ENCODE data around the gene HMCN2.

The HMCN2 gene

GRCh38 chr9:130288393-130288792 lies 22.8 kb downstream of the HMCN2 start:
- TF ChIP-seq, protein P1, sequence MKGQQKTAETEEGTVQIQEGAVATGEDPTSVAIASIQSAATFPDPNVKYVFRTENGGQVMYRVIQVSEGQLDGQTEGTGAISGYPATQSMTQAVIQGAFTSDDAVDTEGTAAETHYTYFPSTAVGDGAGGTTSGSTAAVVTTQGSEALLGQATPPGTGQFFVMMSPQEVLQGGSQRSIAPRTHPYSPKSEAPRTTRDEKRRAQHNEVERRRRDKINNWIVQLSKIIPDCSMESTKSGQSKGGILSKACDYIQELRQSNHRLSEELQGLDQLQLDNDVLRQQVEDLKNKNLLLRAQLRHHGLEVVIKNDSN (IDR thresholded peaks at IDR 0.05), result no peak
- TF ChIP-seq EGR1 (IDR thresholded peaks at IDR 0.05) (no peak), NFIC (IDR thresholded peaks at IDR 0.05) (no peak), MAX (IDR thresholded peaks at IDR 0.05) (no peak), TEAD4 (IDR thresholded peaks at IDR 0.05) (no peak), YY1 (IDR thresholded peaks at IDR 0.05; ENCODE audit: low read depth) (no peak), CEBPB (IDR thresholded peaks at IDR 0.05) (no peak)

DNA sequence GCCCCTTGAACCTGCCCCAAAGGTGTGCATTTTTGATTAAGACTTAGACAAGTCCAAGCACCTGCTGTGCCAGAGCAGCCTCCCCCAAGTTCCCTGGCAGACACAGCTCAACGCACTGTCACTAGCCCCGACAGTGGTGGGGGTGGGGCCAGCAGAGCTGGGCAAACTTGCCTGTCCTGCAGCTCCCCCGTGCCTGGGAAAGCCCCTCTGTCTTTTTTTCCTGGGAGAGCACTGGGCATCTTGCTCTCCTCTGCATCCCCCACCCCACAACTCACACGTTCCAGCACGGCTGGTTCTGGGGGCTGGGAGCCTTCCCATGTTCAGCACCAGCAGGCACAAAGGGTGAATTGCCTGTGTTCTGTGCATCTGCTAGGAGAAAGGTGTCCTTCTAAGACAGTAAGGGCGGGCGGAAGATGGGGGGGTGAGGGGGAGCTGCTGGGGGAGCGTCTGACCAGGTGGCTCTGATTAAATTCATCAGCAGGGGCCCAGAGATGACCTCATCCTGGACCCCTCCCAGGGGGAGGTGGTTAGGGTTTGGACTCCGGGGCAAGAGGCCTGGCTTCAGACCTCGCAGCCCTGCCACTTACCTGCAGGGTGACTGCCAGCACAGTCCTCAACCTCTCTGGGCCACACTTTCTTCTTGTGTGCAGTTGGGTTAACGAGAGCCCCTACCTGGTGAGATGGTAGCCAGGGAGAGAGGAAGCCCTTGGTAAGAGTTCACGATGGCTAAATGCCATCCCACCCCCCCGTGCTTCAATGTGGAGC lies 23.5 kb downstream of the HMCN2 start:
- TF ChIP-seq, protein P1 (IDR thresholded peaks at IDR 0.05), result no peak
- TF ChIP-seq, protein P2, sequence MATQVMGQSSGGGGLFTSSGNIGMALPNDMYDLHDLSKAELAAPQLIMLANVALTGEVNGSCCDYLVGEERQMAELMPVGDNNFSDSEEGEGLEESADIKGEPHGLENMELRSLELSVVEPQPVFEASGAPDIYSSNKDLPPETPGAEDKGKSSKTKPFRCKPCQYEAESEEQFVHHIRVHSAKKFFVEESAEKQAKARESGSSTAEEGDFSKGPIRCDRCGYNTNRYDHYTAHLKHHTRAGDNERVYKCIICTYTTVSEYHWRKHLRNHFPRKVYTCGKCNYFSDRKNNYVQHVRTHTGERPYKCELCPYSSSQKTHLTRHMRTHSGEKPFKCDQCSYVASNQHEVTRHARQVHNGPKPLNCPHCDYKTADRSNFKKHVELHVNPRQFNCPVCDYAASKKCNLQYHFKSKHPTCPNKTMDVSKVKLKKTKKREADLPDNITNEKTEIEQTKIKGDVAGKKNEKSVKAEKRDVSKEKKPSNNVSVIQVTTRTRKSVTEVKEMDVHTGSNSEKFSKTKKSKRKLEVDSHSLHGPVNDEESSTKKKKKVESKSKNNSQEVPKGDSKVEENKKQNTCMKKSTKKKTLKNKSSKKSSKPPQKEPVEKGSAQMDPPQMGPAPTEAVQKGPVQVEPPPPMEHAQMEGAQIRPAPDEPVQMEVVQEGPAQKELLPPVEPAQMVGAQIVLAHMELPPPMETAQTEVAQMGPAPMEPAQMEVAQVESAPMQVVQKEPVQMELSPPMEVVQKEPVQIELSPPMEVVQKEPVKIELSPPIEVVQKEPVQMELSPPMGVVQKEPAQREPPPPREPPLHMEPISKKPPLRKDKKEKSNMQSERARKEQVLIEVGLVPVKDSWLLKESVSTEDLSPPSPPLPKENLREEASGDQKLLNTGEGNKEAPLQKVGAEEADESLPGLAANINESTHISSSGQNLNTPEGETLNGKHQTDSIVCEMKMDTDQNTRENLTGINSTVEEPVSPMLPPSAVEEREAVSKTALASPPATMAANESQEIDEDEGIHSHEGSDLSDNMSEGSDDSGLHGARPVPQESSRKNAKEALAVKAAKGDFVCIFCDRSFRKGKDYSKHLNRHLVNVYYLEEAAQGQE (IDR thresholded peaks at IDR 0.05; ENCODE audit: low read depth), result no peak
- no peak for TF ChIP-seq MAX (IDR thresholded peaks at IDR 0.05)

DNA sequence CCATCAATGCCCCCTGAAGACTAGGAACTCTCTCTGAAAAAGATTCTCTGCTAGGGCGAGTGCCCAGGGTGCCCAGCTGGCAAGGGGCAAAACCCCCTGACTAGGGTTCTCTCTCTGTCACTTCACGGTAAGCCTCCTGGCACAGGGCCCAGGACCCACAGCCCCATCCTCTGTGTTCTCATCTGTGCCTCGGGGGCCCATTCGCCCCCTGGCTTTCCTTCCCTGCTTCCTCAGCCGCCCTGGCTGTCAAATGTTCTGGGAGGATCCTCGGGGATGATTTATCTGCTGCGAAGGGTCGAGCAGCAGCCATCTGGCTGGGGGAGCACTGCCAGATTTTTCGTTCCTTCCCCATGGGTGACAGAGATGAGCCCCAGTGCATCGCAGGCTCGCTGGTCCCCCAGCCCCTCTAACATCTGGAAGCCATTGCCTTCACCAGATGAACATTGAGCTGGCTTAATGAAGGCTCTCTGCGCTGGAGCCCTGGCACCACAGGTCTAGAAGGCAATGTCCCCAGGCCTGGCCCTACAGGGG lies 24.2 kb downstream of the HMCN2 start:
- no peak for TF ChIP-seq EGR1 (IDR thresholded peaks at IDR 0.05)
- no peak for TF ChIP-seq TAF1 (IDR thresholded peaks at IDR 0.05; ENCODE audit: low read depth)
- TF ChIP-seq MAX (IDR thresholded peaks at IDR 0.05), result no peak
- TF ChIP-seq TEAD4 (IDR thresholded peaks at IDR 0.05), result no peak
- TF ChIP-seq TCF12 (IDR thresholded peaks at IDR 0.05; ENCODE audit: low read depth), result no peak
- no peak for TF ChIP-seq EP300 (IDR thresholded peaks at IDR 0.05; ENCODE audit: borderline replicate concordance)
- TF ChIP-seq, protein P2 (IDR thresholded peaks at IDR 0.05; ENCODE audit: low read depth), result no peak
- no peak for TF ChIP-seq CREB1 (IDR thresholded peaks at IDR 0.05; ENCODE audit: low read depth)
- no peak for TF ChIP-seq YY1 (IDR thresholded peaks at IDR 0.05; ENCODE audit: low read depth)

- TF ChIP-seq MAX (IDR thresholded peaks at IDR 0.05) (no peak), TEAD4 (IDR thresholded peaks at IDR 0.05) (no peak)
Observed at GRCh38 chr9:130290291-130291181, 25.0 kb downstream of the HMCN2 start.

GRCh38 chr9:130291474-130291873 lies 25.9 kb downstream of the HMCN2 start:
- TF ChIP-seq TEAD4 (IDR thresholded peaks at IDR 0.05), result no peak
- TF ChIP-seq EGR1 (IDR thresholded peaks at IDR 0.05), result no peak
- TF ChIP-seq MAX (IDR thresholded peaks at IDR 0.05), result no peak
- TF ChIP-seq, protein P1 (IDR thresholded peaks at IDR 0.05), result no peak

DNA sequence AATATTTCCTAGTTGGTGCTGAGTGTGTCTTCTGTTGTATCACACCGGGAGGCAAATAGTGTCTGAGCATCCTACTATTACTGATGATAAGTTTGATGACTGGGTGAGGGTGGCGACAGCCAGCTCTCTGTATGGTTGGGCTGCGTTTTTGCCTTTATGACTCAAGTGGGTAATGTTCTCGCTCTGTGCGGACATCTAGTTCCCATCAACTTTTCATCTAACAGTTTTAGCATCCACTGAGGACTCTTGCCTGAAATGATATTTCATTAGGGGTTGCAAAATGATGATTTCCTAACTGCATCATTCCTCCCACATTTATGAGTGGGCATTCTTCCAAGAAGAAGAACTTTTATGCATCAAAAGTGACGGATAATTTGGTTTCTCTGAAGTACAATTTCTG lies 26.5 kb downstream of the HMCN2 start:
- TF ChIP-seq TCF12 (IDR thresholded peaks at IDR 0.05; ENCODE audit: low read depth), result no peak
- TF ChIP-seq FOXM1 (IDR thresholded peaks at IDR 0.05; ENCODE audit: borderline replicate concordance, low read depth), result no peak
- no peak for TF ChIP-seq TAF1 (IDR thresholded peaks at IDR 0.05; ENCODE audit: low read depth)
- no peak for TF ChIP-seq EGR1 (IDR thresholded peaks at IDR 0.05)
- no peak for TF ChIP-seq ZBTB7A (IDR thresholded peaks at IDR 0.05; ENCODE audit: low read depth)
- TF ChIP-seq, protein P2 (IDR thresholded peaks at IDR 0.05; ENCODE audit: low read depth), result no peak
- TF ChIP-seq TEAD4 (IDR thresholded peaks at IDR 0.05), result no peak
- TF ChIP-seq EP300 (IDR thresholded peaks at IDR 0.05; ENCODE audit: borderline replicate concordance), result no peak
- no peak for TF ChIP-seq NFIC (IDR thresholded peaks at IDR 0.05)
- TF ChIP-seq CREB1 (IDR thresholded peaks at IDR 0.05; ENCODE audit: low read depth), result no peak
- no peak for TF ChIP-seq CEBPB (IDR thresholded peaks at IDR 0.05)
- no peak for TF ChIP-seq RAD21 (IDR thresholded peaks at IDR 0.05; ENCODE audit: low read depth)
- TF ChIP-seq YY1 (IDR thresholded peaks at IDR 0.05; ENCODE audit: low read depth), result no peak
- TF ChIP-seq, protein P1 (IDR thresholded peaks at IDR 0.05), result no peak
- no peak for TF ChIP-seq MAX (IDR thresholded peaks at IDR 0.05)
